Effector memory CD4-positive, alpha-beta T cell (primary cell): ENCODE data around the gene MAP3K10.

Experiments used
- DNase-seq, 3 donors: peaks; one replicate each; pipeline ENCODE4 v3.0.0-alpha.2; 2020
- H3K27ac ChIP-seq: 2 replicates; pipeline ENCODE4 v1.7.0; 2013; ENCODE audit warnings: mild to moderate bottlenecking, low read length, moderate library complexity; ENCODE audit not compliant: insufficient read depth, poor library complexity, severe bottlenecking
- H3K27me3 ChIP-seq: replicated peaks from 2 replicates; pipeline ENCODE4 v1.7.0; 2013; ENCODE audit warnings: mild to moderate bottlenecking, low read length; ENCODE audit not compliant: insufficient read depth, control insufficient read depth, poor library complexity, severe bottlenecking
- H3K36me3 ChIP-seq: 2 replicates; pipeline ENCODE4 v1.7.0; 2013; ENCODE audit warnings: mild to moderate bottlenecking, low read length, moderate library complexity; ENCODE audit not compliant: control insufficient read depth, insufficient read depth
- H3K4me1 ChIP-seq: 2 replicates; pipeline ENCODE4 v1.7.0; 2013; ENCODE audit warnings: low read length, mild to moderate bottlenecking; ENCODE audit not compliant: control insufficient read depth, insufficient read depth, poor library complexity, severe bottlenecking
- H3K4me3 ChIP-seq: 2 replicates; pipeline ENCODE4 v1.7.0; 2013; ENCODE audit warnings: low read length, low read depth, mild to moderate bottlenecking; ENCODE audit not compliant: insufficient read depth, poor library complexity, severe bottlenecking
- H3K9me3 ChIP-seq: 2 replicates; pipeline ENCODE4 v1.7.0; 2013; ENCODE audit warnings: mild to moderate bottlenecking, low read length, moderate library complexity; ENCODE audit not compliant: control insufficient read depth

Gene MAP3K10

GRCh38 chr19:40193587-40193849 lies 2.3 kb downstream of the MAP3K10 start:
- H3K36me3 ChIP-seq, result no peaks in the 10 kb centered on the region
- H3K9me3 ChIP-seq, result no peaks in the 10 kb centered on the region
- H3K4me1 ChIP-seq, result peaks cover 12% of the 10 kb centered on the region

DNA sequence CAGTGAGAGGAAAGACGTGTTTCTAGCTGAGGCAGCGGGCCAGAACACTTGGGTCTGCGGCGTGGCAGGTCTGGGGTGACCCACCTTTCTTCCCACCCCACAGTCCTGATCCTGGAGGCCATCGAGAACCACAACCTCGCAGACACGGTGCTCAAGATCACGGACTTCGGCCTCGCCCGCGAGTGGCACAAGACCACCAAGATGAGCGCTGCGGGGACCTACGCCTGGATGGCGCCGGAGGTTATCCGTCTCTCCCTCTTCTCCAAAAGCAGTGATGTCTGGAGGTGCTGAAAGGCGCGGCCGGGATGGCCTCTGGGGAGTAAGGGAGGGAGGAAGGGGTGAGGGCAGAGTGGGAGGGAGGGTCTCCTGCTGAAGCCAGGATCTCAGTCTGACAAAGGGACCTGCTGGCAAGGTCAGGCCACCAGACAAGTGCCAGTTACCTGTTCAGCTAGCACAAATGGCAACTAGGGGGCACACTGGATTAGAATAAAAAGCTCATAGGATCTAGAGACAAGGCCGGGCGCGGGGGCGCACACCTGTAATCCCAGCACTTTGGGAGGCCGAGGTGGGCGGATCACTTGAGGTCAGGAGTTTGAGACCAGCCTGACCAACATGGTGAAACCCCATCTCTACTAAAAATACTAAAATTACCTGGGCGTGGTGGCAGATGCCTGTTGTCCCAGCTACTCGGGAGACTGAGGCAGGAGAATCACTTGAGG lies 7.2 kb downstream of the MAP3K10 start:
- no peak for DNase-seq
- H3K4me1 ChIP-seq, result no peaks in the 10 kb centered on the region

More at GRCh38 chr19:40193587-40193849, 2.3 kb downstream of the MAP3K10 start:
- no peak for DNase-seq
- Histone ChIP-seq H3K27me3 (no peaks in the 10 kb centered on the region), H3K4me3 (no peak overlapping the region), H3K27ac (no peak overlapping the region)

DNA sequence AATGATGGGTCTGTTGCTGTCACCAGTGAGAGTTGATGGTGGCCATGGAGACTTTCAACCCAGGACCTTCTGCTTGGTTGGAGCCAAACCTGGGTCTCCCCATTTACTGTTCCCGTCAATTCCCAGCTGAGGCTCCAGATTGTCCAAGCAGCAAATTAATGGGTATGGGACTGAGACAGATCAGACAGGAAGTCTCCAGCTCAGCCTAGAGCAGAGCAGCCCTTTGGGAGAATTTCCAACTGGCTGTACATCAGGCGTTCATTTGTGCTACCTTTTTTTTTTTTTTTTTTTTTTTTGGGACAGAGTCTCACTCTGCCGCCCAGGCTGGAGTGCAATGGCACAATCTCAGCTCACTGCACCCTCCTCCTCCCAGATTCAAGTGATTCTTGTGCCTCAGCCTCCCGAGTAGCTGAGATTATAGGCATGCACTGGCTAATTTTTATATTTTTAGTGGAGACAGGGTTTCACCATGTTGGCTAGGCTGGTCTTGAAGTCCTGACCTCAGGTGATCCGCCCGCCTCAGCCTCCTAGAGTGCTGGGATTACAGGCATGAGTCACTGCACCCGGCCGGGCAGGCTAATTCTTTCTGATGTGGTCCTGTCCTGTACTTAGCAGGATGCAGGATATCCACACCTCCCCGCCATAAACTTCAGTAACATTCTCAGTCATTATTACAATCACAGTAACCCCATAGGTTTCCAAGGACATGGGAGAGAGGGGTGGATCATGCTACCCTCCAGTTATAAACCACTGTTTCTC lies 9.3 kb downstream of the MAP3K10 start:
- H3K27me3 ChIP-seq, result no peaks in the 10 kb centered on the region
- no peaks in the 10 kb centered on the region for H3K4me1 ChIP-seq
- no peak overlapping the region for H3K27ac ChIP-seq
- no peak for DNase-seq
- no peaks in the 10 kb centered on the region for H3K9me3 ChIP-seq
- H3K36me3 ChIP-seq, result no peaks in the 10 kb centered on the region
- H3K4me3 ChIP-seq, result no peak overlapping the region

More for the DNA sequence above, 7.2 kb downstream of the MAP3K10 start:
- H3K4me3 ChIP-seq, result no peak overlapping the region
- no peaks in the 10 kb centered on the region for H3K36me3 ChIP-seq
- H3K9me3 ChIP-seq, result no peaks in the 10 kb centered on the region
- H3K27ac ChIP-seq, result no peak overlapping the region
- no peaks in the 10 kb centered on the region for H3K27me3 ChIP-seq

- H3K27me3 ChIP-seq, result no peaks in the 10 kb centered on the region
- no peak overlapping the region for H3K4me3 ChIP-seq
- no peaks in the 10 kb centered on the region for H3K9me3 ChIP-seq
- no peaks in the 10 kb centered on the region for H3K36me3 ChIP-seq
- no peak overlapping the region for H3K27ac ChIP-seq
- no peaks in the 10 kb centered on the region for H3K4me1 ChIP-seq
- no peak for DNase-seq
Observed at GRCh38 chr19:40204381-40204780, 13.2 kb downstream of the MAP3K10 start.

DNA sequence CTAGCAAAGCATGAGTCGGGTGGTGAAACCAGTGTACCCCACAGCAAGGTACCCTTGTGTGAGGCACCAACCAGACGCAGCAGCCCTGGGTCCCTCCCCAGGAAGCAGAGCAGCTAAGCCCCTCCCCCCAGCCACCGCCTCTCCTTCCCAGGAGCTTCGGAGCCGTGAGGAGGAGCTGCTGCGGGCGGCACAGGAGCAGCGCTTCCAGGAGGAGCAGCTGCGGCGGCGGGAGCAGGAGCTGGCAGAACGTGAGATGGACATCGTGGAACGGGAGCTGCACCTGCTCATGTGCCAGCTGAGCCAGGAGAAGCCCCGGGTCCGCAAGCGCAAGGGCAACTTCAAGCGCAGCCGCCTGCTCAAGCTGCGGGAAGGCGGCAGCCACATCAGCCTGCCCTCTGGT lies 14.5 kb downstream of the MAP3K10 start:
- Histone ChIP-seq H3K27ac (no peak overlapping the region), H3K4me3 (no peak overlapping the region), H3K27me3 (no peaks in the 10 kb centered on the region), H3K4me1 (no peaks in the 10 kb centered on the region), H3K36me3 (no peaks in the 10 kb centered on the region), H3K9me3 (no peaks in the 10 kb centered on the region)
- no peak for DNase-seq

DNA sequence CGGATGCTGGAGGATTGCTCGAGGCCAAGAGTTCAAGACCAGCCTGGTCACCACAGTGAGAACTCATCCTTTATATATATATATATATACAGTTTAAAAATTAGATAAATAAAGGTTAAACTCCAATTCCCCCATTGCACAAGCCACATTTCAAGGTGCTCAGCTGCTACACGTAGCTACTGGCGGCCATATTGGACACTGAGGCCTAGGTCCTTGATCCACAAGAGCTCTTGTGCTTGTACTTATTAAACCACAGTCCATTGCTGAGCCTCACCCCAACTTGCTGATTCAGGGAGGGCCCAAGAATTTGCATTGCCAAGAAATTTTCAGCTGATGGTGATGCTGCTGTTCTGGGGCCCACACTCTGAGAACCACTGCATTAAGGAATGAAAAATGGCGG lies 17.4 kb downstream of the MAP3K10 start:
- no peaks in the 10 kb centered on the region for H3K9me3 ChIP-seq
- H3K36me3 ChIP-seq, result no peaks in the 10 kb centered on the region
- H3K27ac ChIP-seq, result no peak overlapping the region
- no peaks in the 10 kb centered on the region for H3K27me3 ChIP-seq
- no peaks in the 10 kb centered on the region for H3K4me1 ChIP-seq
- no peak overlapping the region for H3K4me3 ChIP-seq
- DNase-seq, result no peak

DNA sequence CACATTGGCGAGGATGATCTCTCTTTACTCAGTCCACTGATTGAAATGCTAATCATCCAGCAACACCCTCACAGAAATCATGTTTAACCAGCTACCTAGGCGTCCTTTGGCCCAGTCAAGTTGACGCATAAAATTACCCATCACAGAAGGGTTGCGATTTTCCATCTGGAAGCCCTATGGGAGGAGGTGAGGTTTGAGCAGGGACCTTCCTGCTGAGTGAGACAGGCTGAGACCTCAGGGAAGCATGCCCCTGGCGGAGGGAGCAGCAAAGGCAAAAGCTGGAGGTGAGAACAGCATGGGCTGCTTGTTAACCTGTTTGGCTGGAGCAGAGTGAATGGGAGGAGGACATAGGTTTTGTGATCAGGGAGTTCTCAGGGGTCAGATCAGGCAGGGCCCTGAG lies 19.7 kb downstream of the MAP3K10 start:
- Histone ChIP-seq H3K4me3 (no peak overlapping the region), H3K36me3 (no peaks in the 10 kb centered on the region), H3K4me1 (no peaks in the 10 kb centered on the region), H3K27ac (no peak overlapping the region), H3K9me3 (no peaks in the 10 kb centered on the region), H3K27me3 (peaks cover 2% of the 10 kb centered on the region)
- DNase-seq, result no peak

DNA sequence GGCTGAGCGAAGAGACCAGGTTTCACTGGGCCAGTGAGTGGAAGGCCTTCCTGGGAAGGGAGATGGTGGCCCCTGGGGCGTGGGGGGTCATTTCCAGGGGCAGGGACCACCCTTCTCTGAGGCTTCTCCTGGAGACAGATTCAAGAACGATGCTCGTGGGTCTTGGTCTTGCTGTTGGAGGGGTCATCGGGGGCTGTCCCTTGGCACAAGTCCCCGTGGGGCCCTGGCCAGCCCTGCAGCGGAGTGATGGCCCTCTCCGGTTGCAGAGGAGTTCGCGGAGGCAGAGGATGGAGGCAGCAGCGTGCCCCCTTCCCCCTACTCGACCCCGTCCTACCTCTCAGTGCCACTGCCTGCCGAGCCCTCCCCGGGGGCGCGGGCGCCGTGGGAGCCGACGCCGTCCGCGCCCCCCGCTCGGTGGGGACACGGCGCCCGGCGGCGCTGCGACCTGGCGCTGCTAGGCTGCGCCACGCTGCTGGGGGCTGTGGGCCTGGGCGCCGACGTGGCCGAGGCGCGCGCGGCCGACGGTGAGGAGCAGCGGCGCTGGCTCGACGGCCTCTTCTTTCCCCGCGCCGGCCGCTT lies 22.1 kb downstream of the MAP3K10 start:
- H3K9me3 ChIP-seq, result no peaks in the 10 kb centered on the region
- no peak overlapping the region for H3K27ac ChIP-seq
- H3K36me3 ChIP-seq, result no peaks in the 10 kb centered on the region
- H3K27me3 ChIP-seq, result peaks cover 24% of the 10 kb centered on the region
- DNase-seq, result no peak
- no peak overlapping the region for H3K4me3 ChIP-seq
- peaks cover 4% of the 10 kb centered on the region for H3K4me1 ChIP-seq

DNA sequence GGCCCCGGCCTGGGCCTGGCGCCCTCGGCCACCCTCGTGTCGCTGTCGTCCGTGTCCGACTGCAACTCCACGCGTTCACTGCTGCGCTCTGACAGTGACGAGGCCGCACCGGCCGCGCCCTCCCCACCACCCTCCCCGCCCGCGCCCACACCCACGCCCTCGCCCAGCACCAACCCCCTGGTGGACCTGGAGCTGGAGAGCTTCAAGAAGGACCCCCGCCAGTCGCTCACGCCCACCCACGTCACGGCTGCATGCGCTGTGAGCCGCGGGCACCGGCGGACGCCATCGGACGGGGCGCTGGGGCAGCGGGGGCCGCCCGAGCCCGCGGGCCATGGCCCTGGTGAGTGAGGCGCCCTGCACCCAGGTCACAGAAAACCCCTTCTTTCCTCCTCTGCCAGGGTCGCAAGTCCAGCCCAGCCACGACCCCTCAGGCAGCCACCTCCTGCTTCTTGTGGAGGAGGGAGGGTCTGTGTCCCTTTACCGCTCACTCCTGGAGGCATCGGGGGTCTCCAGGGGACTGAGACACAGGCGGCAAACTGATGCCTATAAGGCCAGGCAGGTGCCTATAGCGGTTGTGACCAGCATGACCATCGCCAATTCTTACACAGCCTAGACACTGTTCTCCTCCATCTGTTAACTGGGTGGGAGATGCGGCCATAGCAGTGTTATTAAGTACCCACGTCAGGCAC lies 22.8 kb downstream of the MAP3K10 start:
- DNase-seq, result no peak
- Histone ChIP-seq H3K36me3 (no peaks in the 10 kb centered on the region), H3K9me3 (no peaks in the 10 kb centered on the region), H3K27me3 (peaks cover 26% of the 10 kb centered on the region), H3K4me3 (no peak overlapping the region), H3K4me1 (peaks cover 4% of the 10 kb centered on the region), H3K27ac (no peak overlapping the region)

DNA sequence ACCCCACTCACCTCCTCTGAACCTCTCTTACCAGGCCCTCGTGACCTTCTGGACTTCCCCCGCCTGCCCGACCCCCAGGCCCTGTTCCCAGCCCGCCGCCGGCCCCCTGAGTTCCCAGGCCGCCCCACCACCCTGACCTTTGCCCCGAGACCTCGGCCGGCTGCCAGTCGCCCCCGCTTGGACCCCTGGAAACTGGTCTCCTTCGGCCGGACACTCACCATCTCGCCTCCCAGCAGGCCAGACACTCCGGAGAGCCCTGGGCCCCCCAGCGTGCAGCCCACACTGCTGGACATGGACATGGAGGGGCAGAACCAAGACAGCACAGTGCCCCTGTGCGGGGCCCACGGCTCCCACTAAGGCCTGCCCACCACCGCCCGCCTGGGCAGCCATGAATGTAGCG lies 23.7 kb downstream of the MAP3K10 start:
- Histone ChIP-seq H3K4me1 (peaks cover 4% of the 10 kb centered on the region), H3K27ac (no peak overlapping the region), H3K36me3 (no peaks in the 10 kb centered on the region), H3K4me3 (no peak overlapping the region), H3K27me3 (peaks cover 28% of the 10 kb centered on the region), H3K9me3 (no peaks in the 10 kb centered on the region)
- DNase-seq, result no peak
